Colon (tissue), 2 donors: ENCODE results near the gene SLC6A13.

Source experiments
- FAIRE-seq: peaks from 2 replicates; lab custom pipeline; 2012; peaks lifted over from hg19 to GRCh38; lab: Jason Lieb, UNC
- donor health status: control.
- donor health status: control.

The SLC6A13 gene

GRCh38 chr12:214003-214741, 48.5 kb downstream of the SLC6A13 start, which contains the start of gene SLC6A12:
TSS of gene SLC6A12 (minus strand) at chr12:214157. CDS start at chr12:209986, 4,171 bp downstream.
- no peak for FAIRE-seq

- no peak for FAIRE-seq
Observed at GRCh38 chr12:213527-213932, 49.1 kb downstream of the SLC6A13 start.

- no peak for FAIRE-seq
Observed at GRCh38 chr12:212715-213526, 49.7 kb downstream of the SLC6A13 start.

- no peak for FAIRE-seq
Observed at GRCh38 chr12:212415-212714, 50.3 kb downstream of the SLC6A13 start.

- FAIRE-seq: no peak
Observed at GRCh38 chr12:211639-212414, 50.8 kb downstream of the SLC6A13 start.

GRCh38 chr12:211142-211465, 51.5 kb downstream of the SLC6A13 start:
- FAIRE-seq: no peak

GRCh38 chr12:210277-211141, 52.1 kb downstream of the SLC6A13 start:
- FAIRE-seq: no peak

GRCh38 chr12:209851-210250, 52.8 kb downstream of the SLC6A13 start:
- FAIRE-seq: no peak

GRCh38 chr12:209246-209645, 53.4 kb downstream of the SLC6A13 start:
- FAIRE-seq: no peak

GRCh38 chr12:208813-209212, 53.8 kb downstream of the SLC6A13 start:
- no peak for FAIRE-seq

- no peak for FAIRE-seq
Observed at GRCh38 chr12:207804-208203, 54.8 kb downstream of the SLC6A13 start.

GRCh38 chr12:206746-207440, 55.7 kb downstream of the SLC6A13 start:
- no peak for FAIRE-seq

GRCh38 chr12:205026-205425, 57.6 kb downstream of the SLC6A13 start:
- no peak for FAIRE-seq

- no peak for FAIRE-seq
Observed at GRCh38 chr12:204261-204678, 58.4 kb downstream of the SLC6A13 start.

- FAIRE-seq: no peak
Observed at GRCh38 chr12:203462-204260, 59.0 kb downstream of the SLC6A13 start.

GRCh38 chr12:203074-203461, 59.6 kb downstream of the SLC6A13 start:
- FAIRE-seq: no peak

GRCh38 chr12:202081-202731, 60.4 kb downstream of the SLC6A13 start:
- FAIRE-seq: no peak

- no peak for FAIRE-seq
Observed at GRCh38 chr12:201361-201760, 61.3 kb downstream of the SLC6A13 start.

GRCh38 chr12:198705-199104, 63.9 kb downstream of the SLC6A13 start:
- FAIRE-seq: no peak
